Rectal smooth muscle tissue (tissue), 1 donor: ENCODE results near the gene CYSRT1.

Experiments used
- H3K27ac ChIP-seq: one replicate; pipeline ENCODE4 v1.7.0; 2013; ENCODE audit warnings: low read depth, low read length, inconsistent platforms
- H3K27me3 ChIP-seq: one replicate; pipeline ENCODE4 v1.7.0; 2013; ENCODE audit warnings: low read length; ENCODE audit not compliant: control insufficient read depth, insufficient read depth
- H3K36me3 ChIP-seq: one replicate; pipeline ENCODE4 v1.7.0; 2013; ENCODE audit warnings: low read length; ENCODE audit not compliant: control insufficient read depth, insufficient read depth
- H3K4me1 ChIP-seq: one replicate; pipeline ENCODE4 v1.7.0; 2013; ENCODE audit warnings: low read length; ENCODE audit not compliant: control insufficient read depth, insufficient read depth
- H3K4me3 ChIP-seq: one replicate; pipeline ENCODE4 v1.7.0; 2013; ENCODE audit warnings: low read length
- H3K9ac ChIP-seq: one replicate; pipeline ENCODE4 v1.7.0; 2013; ENCODE audit warnings: low read length

Gene CYSRT1

GRCh38 chr9:137184881-137185660 is 39.9 kb upstream of the CYSRT1 start:
- no peak overlapping the region for H3K9ac ChIP-seq
- H3K4me3 ChIP-seq, result no peak overlapping the region
- peaks cover 32% of the 10 kb centered on the region for H3K36me3 ChIP-seq
- H3K27me3 ChIP-seq, result no peaks in the 10 kb centered on the region
- H3K27ac ChIP-seq, result no peak overlapping the region
- peaks cover 24% of the 10 kb centered on the region for H3K4me1 ChIP-seq

DNA sequence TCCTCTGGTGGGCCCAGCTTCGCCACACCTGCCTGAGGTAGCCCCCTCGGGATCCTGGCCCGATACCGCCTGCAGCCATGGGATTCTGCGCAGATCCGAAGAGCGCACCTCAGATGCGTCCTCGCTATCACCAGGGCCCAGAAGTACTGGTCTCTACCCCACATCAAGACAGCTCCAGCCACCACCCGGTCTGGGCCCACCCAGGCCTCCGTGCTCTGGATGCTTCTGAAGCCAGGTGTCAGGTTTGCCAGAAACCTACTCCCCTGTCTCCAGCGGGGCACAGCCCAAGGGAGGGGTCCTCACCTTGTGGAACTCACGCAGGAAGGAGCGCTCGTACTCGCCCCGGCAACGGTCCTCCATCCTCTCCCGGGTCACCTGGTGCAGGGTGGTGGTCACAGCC is 39.1 kb upstream of the CYSRT1 start:
- H3K4me1 ChIP-seq, result peaks cover 24% of the 10 kb centered on the region
- H3K27ac ChIP-seq, result no peak overlapping the region
- no peak overlapping the region for H3K9ac ChIP-seq
- peaks cover 30% of the 10 kb centered on the region for H3K36me3 ChIP-seq
- H3K27me3 ChIP-seq, result no peaks in the 10 kb centered on the region
- H3K4me3 ChIP-seq, result no peak overlapping the region

- Histone ChIP-seq H3K4me1 (peaks cover 24% of the 10 kb centered on the region), H3K27me3 (no peaks in the 10 kb centered on the region), H3K36me3 (peaks cover 34% of the 10 kb centered on the region), H3K27ac (no peak overlapping the region), H3K9ac (no peak overlapping the region), H3K4me3 (peak overlapping the region; percentile 20)
Observed at GRCh38 chr9:137186385-137186784, 38.6 kb upstream of the CYSRT1 start.

DNA sequence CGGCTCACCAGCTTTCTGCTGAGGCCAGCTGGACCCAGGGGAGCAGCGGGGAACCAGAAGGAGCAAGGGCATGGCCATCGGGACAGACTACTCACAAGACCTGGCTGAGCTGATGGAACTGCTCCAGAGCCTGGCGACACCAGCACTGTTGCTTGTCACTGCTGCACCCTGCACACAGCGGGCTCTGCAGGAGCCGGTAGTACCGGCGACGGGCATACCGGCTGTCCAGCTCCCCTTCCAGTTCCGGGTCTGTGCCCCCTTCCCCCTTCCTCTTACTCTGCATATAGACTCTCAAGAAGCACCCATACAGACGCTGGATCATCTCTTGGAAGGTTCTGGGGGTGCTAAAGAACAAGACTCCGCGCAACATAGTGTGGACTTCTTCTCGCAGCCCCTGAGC is 37.6 kb upstream of the CYSRT1 start:
- H3K27ac ChIP-seq, result no peak overlapping the region
- no peaks in the 10 kb centered on the region for H3K27me3 ChIP-seq
- H3K4me3 ChIP-seq, result peak overlapping the region; percentile 90
- peaks cover 24% of the 10 kb centered on the region for H3K4me1 ChIP-seq
- H3K9ac ChIP-seq, result no peak overlapping the region
- peaks cover 39% of the 10 kb centered on the region for H3K36me3 ChIP-seq

- no peaks in the 10 kb centered on the region for H3K27me3 ChIP-seq
- H3K27ac ChIP-seq, result peak overlapping the region; percentile 91
- H3K4me3 ChIP-seq, result peak overlapping the region; percentile 90
- peak overlapping the region; percentile 66 for H3K9ac ChIP-seq
- H3K4me1 ChIP-seq, result peaks cover 24% of the 10 kb centered on the region
- peaks cover 32% of the 10 kb centered on the region for H3K36me3 ChIP-seq
Observed at GRCh38 chr9:137188086-137188489, 36.9 kb upstream of the CYSRT1 start.

GRCh38 chr9:137188490-137189296 is 36.3 kb upstream of the CYSRT1 start, which contains the start of the genes ANAPC2 and SSNA1:
TSS of gene ANAPC2 (minus strand) at chr9:137188560. CDS start at chr9:137188532, 28 bp downstream.
TSS of gene SSNA1 (plus strand) at chr9:137188676. CDS start at chr9:137188727, 51 bp downstream.
- Histone ChIP-seq H3K27ac (peak within 1 kb of the TSS; percentile 91), H3K36me3 (peaks cover 26% of the 10 kb centered on the region), H3K27me3 (no peaks in the 10 kb centered on the region), H3K9ac (peak within 1 kb of the TSS; percentile 90), H3K4me3 (peak within 1 kb of the TSS; percentile 92), H3K4me1 (peaks cover 24% of the 10 kb centered on the region)

DNA sequence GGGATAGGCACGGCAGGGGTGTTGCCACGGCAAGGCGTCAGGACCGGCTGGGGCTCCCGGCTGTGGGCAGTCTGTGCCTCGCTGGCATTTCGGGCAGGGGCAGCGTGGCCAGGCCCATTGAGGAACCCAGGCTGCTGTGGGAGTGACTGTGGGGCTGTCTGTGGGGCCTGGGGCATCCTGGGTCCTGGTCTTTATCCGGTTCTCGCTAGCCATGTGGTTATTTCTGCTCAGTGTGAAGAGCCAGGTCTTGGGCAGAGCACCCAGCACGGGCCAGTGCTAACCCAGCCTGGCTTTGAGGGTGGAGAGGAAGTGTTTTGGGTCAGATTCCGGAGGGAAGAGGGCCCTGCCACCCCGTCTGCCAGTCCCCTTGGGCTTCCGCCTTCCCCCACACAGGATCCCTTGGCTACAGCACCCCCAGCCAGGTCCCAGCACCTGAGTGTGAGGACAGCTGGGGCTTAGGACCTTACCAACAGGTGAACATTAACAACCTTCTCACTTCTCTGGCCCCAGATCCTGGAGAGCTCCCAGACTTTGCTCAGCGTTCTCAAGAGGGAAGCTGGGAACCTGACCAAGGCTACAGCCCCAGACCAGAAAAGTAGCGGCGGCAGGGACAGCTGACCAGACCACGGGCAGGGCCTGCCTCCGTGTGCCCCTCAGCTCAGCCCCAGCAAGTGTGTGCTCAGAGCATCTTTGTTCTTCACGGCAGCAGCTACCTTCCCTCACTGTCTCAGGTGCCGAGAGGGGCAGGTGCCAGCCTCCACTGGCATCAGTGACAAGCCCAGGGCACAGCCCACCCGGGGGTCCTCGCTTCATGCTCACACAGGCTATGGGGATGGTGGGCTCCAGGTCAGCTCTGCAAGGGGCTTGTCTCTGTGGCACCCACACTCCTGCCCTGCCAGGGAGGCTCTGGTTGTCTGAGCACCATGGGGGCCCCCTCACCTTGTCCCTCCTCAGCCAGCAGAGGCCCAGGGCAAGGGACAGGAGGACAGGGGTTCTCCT is 35.4 kb upstream of the CYSRT1 start:
- peak overlapping the region; percentile 58 for H3K9ac ChIP-seq
- H3K36me3 ChIP-seq, result peaks cover 24% of the 10 kb centered on the region
- H3K4me3 ChIP-seq, result peak overlapping the region; percentile 92
- peak overlapping the region; percentile 91 for H3K27ac ChIP-seq
- H3K27me3 ChIP-seq, result no peaks in the 10 kb centered on the region
- peaks cover 24% of the 10 kb centered on the region for H3K4me1 ChIP-seq

GRCh38 chr9:137190315-137190856 is 34.6 kb upstream of the CYSRT1 start:
- Histone ChIP-seq H3K4me3 (no peak overlapping the region), H3K36me3 (peaks cover 24% of the 10 kb centered on the region), H3K27ac (no peak overlapping the region), H3K9ac (no peak overlapping the region), H3K27me3 (no peaks in the 10 kb centered on the region), H3K4me1 (peaks cover 24% of the 10 kb centered on the region)

- Histone ChIP-seq H3K36me3 (peaks cover 18% of the 10 kb centered on the region), H3K4me3 (no peak overlapping the region), H3K27me3 (no peaks in the 10 kb centered on the region), H3K9ac (no peak overlapping the region), H3K27ac (no peak overlapping the region), H3K4me1 (peaks cover 24% of the 10 kb centered on the region)
Observed at GRCh38 chr9:137191245-137191644, 33.7 kb upstream of the CYSRT1 start.

DNA sequence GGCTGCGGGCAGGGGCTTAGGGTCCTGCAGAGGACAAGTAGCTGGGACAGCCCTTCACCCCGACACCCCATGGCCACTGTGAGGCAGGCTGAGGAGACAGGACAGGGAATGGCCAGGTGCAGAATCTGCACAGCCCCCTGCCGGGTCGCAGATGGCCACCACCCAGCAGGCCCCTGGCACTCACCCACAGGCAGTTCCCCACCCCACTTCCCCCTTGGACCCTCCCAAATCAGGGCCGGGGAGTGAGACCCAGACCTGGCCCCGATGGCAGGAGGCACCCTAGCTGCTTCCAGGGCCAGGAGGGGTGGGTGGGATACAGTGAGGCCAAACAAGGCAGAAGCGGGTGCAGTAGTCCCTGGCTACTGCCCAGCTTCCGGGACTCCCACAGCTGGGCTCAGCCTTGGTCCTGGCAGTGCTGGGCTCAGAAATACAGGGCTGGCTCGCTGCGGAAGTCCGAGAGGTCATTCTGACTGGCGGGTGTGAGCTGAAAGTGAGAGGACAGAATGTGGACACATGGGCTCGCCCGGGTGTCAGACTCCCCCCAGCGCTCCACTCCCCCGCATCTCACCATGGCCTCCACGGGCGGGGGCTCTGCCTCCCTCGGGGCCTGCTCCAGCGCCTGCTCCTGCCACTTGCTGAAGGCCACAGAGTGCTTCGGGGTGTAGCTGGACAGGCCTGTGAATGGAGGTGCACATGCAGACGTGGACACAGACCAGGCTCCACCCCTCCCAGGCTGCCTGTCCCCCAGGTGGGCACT is 33.1 kb upstream of the CYSRT1 start:
- no peak overlapping the region for H3K4me3 ChIP-seq
- H3K27me3 ChIP-seq, result no peaks in the 10 kb centered on the region
- H3K4me1 ChIP-seq, result peaks cover 20% of the 10 kb centered on the region
- H3K36me3 ChIP-seq, result peaks cover 18% of the 10 kb centered on the region
- H3K27ac ChIP-seq, result no peak overlapping the region
- H3K9ac ChIP-seq, result no peak overlapping the region

- H3K4me1 ChIP-seq, result peaks cover 14% of the 10 kb centered on the region
- H3K27ac ChIP-seq, result no peak overlapping the region
Observed at GRCh38 chr9:137192448-137192780, 32.6 kb upstream of the CYSRT1 start.

More at GRCh38 chr9:137192448-137192780, 32.6 kb upstream of the CYSRT1 start:
- Histone ChIP-seq H3K4me3 (no peak overlapping the region), H3K9ac (peak overlapping the region; percentile 8), H3K27me3 (no peaks in the 10 kb centered on the region), H3K36me3 (peaks cover 18% of the 10 kb centered on the region)
